MV-4-11 (cell line): Measurements from ENCODE around the gene FXYD3.
"Not testable (repeated sequence)": the region's sequence is repeated elsewhere in the genome, so short reads cannot be mapped to it uniquely, and the experiment has no call there.

Experiments used
- DNase-seq: peaks from one replicate; lab custom pipeline; 2025; lab: John Stamatoyannopoulos, UW

The FXYD3 gene

GRCh38 chr19:35125270-35125717, 9.7 kb downstream of the FXYD3 start:
- DNase-seq: no peak

- no peak for DNase-seq
Measured at GRCh38 chr19:35125749-35126623, 10.4 kb downstream of the FXYD3 start.

GRCh38 chr19:35126624-35126959, 11.0 kb downstream of the FXYD3 start:
- no peak for DNase-seq

- no peak for DNase-seq
Measured at GRCh38 chr19:35127871-35128270, 12.2 kb downstream of the FXYD3 start.

GRCh38 chr19:35128398-35129057, 12.9 kb downstream of the FXYD3 start:
- no peak for DNase-seq

- not testable (repeated sequence) for DNase-seq
Measured at GRCh38 chr19:35129724-35130274, 14.2 kb downstream of the FXYD3 start.

GRCh38 chr19:35130761-35131720, 15.4 kb downstream of the FXYD3 start:
- DNase-seq: no peak

- no peak for DNase-seq
Measured at GRCh38 chr19:35132254-35132653, 16.6 kb downstream of the FXYD3 start.

GRCh38 chr19:35133826-35134225, 18.2 kb downstream of the FXYD3 start:
- DNase-seq: no peak

GRCh38 chr19:35134601-35135242, 19.1 kb downstream of the FXYD3 start, which contains the start of gene LGI4:
LGI4 (minus strand) TSS chr19:35135059; CDS start chr19:35134680, 379 bp downstream.
- no peak for DNase-seq

- DNase-seq: peak; percentile 57
Measured at GRCh38 chr19:35135389-35135909, 19.8 kb downstream of the FXYD3 start.

GRCh38 chr19:35136231-35136630, 20.6 kb downstream of the FXYD3 start:
- DNase-seq: no peak

- DNase-seq: peak; percentile 45
Measured at GRCh38 chr19:35136977-35137702, 21.5 kb downstream of the FXYD3 start.

GRCh38 chr19:35138305-35138892, 22.8 kb downstream of the FXYD3 start, which contains the start of gene FXYD1:
FXYD1 (plus strand) TSS chr19:35138824; CDS start chr19:35140080, 1,256 bp downstream.
- no peak for DNase-seq

GRCh38 chr19:35140207-35140961, 24.8 kb downstream of the FXYD3 start:
- DNase-seq: no peak

GRCh38 chr19:35140962-35141836, 25.6 kb downstream of the FXYD3 start:
- peak; percentile 76 for DNase-seq

- DNase-seq: peak; percentile 28
Measured at GRCh38 chr19:35141837-35142605, 26.4 kb downstream of the FXYD3 start.
